Endothelial cell of umbilical vein (primary cell): Measurements from ENCODE around the gene PARD3B. TPM values are rescaled to one million over a fixed set of nuclear protein-coding genes. Genes with fewer than 3 reads are reported as not detected.

Experiments
- BruUV-seq: library from RNA; stranded (reverse); fragments of 400-500 nt; replicated peaks from 2 replicates; lab custom pipeline; 2021; lab: Mats Ljungman, UMichigan
- CTCF ChIA-PET: fragments of 300-600, 350-600 bp; sonication (Branson Sonifier 250); formaldehyde crosslinking; loops from one replicate; lab custom pipeline; 2021; ENCODE audit warnings: antibody characterized with exemption, inconsistent platforms; lab: Charles Lee
- POLR2A ChIA-PET: fragments of 300-600, 350-600 bp; sonication (Branson Sonifier 250); formaldehyde crosslinking; loops from one replicate; lab custom pipeline; 2021; ENCODE audit warnings: antibody characterized with exemption, inconsistent platforms; lab: Charles Lee
- DNase-seq: peaks from one replicate; pipeline ENCODE4 v3.0.0-alpha.2; 2011; ENCODE audit warnings: low read depth, low spot score
- FAIRE-seq: peaks from 2 replicates; lab custom pipeline; 2011; peaks lifted over from hg19 to GRCh38; lab: Jason Lieb, UNC
- H2AFZ ChIP-seq: 2 replicates; pipeline ENCODE4 v1.6.0; 2012; ENCODE audit warnings: low read depth, low read length, control low read depth, inconsistent platforms
- H3K27ac ChIP-seq: 2 replicates; pipeline ENCODE4 v1.5.1; 2011; ENCODE audit warnings: low read depth, mild to moderate bottlenecking, control low read depth, low read length, moderate library complexity; ENCODE audit not compliant: insufficient read depth
- H3K27me3 ChIP-seq, 2 experiments: 2 replicates each; pipeline versions ENCODE4 v1.6.0 to v1.6.1; 2011; ENCODE audit warnings: low read length in 2 of 2, mixed read lengths in 1 of 2; ENCODE audit not compliant: control insufficient read depth in 2 of 2, insufficient read depth in 2 of 2
- H3K36me3 ChIP-seq, 2 experiments: 2 replicates in 1 of 2; 3 replicates in 1 of 2; pipeline ENCODE4 v1.5.1; 2011; ENCODE audit warnings: low read length in 2 of 2, mild to moderate bottlenecking in 1 of 2, moderate library complexity in 1 of 2; ENCODE audit not compliant: control insufficient read depth in 2 of 2, insufficient read depth in 2 of 2; ENCODE audit errors: extremely low read depth in 1 of 2
- H3K4me1 ChIP-seq: 3 replicates; pipeline ENCODE4 v1.5.1; 2011; ENCODE audit warnings: mild to moderate bottlenecking, low read length; ENCODE audit not compliant: control insufficient read depth, insufficient read depth; ENCODE audit errors: extremely low read depth
- H3K4me2 ChIP-seq: 2 replicates; pipeline ENCODE4 v1.6.1; 2011; ENCODE audit warnings: low read length, control low read depth, mixed read lengths; ENCODE audit not compliant: insufficient read depth
- H3K4me3 ChIP-seq, 3 experiments: fragments of 200-600 bp in 1 of 3; sonication (generic), shearing (Covaris generic) in 1 of 3; replicated peaks in 1 of 3; 2 replicates each; pipeline ENCODE4 v1.5.1; 2011 to 2016; ENCODE audit warnings: control low read depth in 3 of 3, low read length in 3 of 3, mild to moderate bottlenecking in 2 of 3, inconsistent platforms in 1 of 3, low read depth in 1 of 3, moderate library complexity in 1 of 3; ENCODE audit not compliant: insufficient read depth in 1 of 3
- H3K79me2 ChIP-seq: 2 replicates; pipeline ENCODE4 v1.6.0; 2012; ENCODE audit warnings: low read length, inconsistent platforms; ENCODE audit not compliant: control insufficient read depth, insufficient read depth
- H3K9ac ChIP-seq: replicated peaks from 2 replicates; pipeline ENCODE3; 2011; ENCODE audit warnings: low read length, control low read depth; ENCODE audit not compliant: insufficient read depth; ENCODE audit errors: extremely low read depth
- H3K9me1 ChIP-seq: replicated peaks from 3 replicates; pipeline ENCODE4 v1.6.0; 2011; ENCODE audit warnings: mild to moderate bottlenecking, low read length; ENCODE audit not compliant: control insufficient read depth, insufficient read depth; ENCODE audit errors: extremely low read depth
- H3K9me3 ChIP-seq: replicated peaks from 2 replicates; pipeline ENCODE4 v1.5.1; 2012; ENCODE audit warnings: low read length, inconsistent platforms; ENCODE audit not compliant: control insufficient read depth, insufficient read depth
- H4K20me1 ChIP-seq: replicated peaks from 2 replicates; pipeline ENCODE3; 2011; ENCODE audit warnings: mild to moderate bottlenecking, low read length; ENCODE audit not compliant: control insufficient read depth, insufficient read depth; ENCODE audit errors: extremely low read depth
- EZH2 ChIP-seq: IDR thresholded peaks from 2 replicates; pipeline ENCODE4 v1.6.1; 2012; ENCODE audit warnings: borderline replicate concordance, low read depth, mild to moderate bottlenecking, moderate library complexity, low read length, inconsistent platforms; ENCODE audit not compliant: severe bottlenecking
- FOS ChIP-seq: IDR thresholded peaks from 2 replicates; pipeline ENCODE4 v1.6.1; 2011; ENCODE audit warnings: mild to moderate bottlenecking, low read length, moderate library complexity, borderline replicate concordance; ENCODE audit not compliant: insufficient read depth
- GATA2 ChIP-seq: IDR thresholded peaks from 2 replicates; pipeline ENCODE4 v1.7.0; 2011; ENCODE audit warnings: low read depth, mild to moderate bottlenecking, moderate library complexity, mixed read lengths, low read length; ENCODE audit not compliant: insufficient read length, insufficient read depth
- JUN ChIP-seq: IDR thresholded peaks from 2 replicates; pipeline ENCODE4 v1.6.1; 2011; ENCODE audit warnings: borderline replicate concordance, low read depth; ENCODE audit not compliant: insufficient read length, insufficient read depth
- MYC ChIP-seq: IDR thresholded peaks from one replicate; pipeline ENCODE4 v1.6.1; 2011; ENCODE audit warnings: mild to moderate bottlenecking, low read depth, low read length
- POLR2A ChIP-seq: IDR thresholded peaks from 2 replicates; pipeline ENCODE4 v1.6.1; 2012; ENCODE audit warnings: low read depth, mild to moderate bottlenecking, control low read depth, low read length
- POLR2AphosphoS5 ChIP-seq: IDR thresholded peaks from 2 replicates; pipeline ENCODE4 v1.6.1; 2012; ENCODE audit warnings: low read depth, mild to moderate bottlenecking, control low read depth, low read length, moderate library complexity; ENCODE audit not compliant: insufficient read depth
- dilution Hi-C: fragments of 300-500 bp; cut with MboI; formaldehyde crosslinking; loops from one replicate; pipeline ENCODE4 v1.15.0; 2019; ENCODE audit warnings: low sequenced_read_pairs; ENCODE audit not compliant: extremely low pct_ligation_motif_present
- intact Hi-C: fragments of 100-400 bp; cut with micrococcal nuclease; formaldehyde crosslinking; loops from one replicate; pipeline ENCODE4 v1.10.0; 2022
- polyA plus RNA-seq, 4 experiments: library from polyadenylated mRNA; depleted of rRNA in 3 of 4; stranded (reverse) in 3 of 4; unstranded in 1 of 4; fragments of >200 nt; gene quantifications; 2 replicates each; pipeline versions ENCODE4 v1.2.1 to v1.2.3, GENCODE V29; 2011 to 2012; ENCODE audit warnings: missing spikeins in 1 of 4
- total RNA-seq: library from RNA; stranded (reverse); gene quantifications from 2 replicates; pipeline ENCODE4 v1.2.3, GENCODE V29; 2021
- TF ChIP-seq, protein P1 (sequence below), 2 donors: IDR thresholded peaks; 1 replicate in 1 of 2; 2 replicates in 1 of 2; pipeline ENCODE4 v1.5.1; 2011; ENCODE audit warnings: low read length in 2 of 2, mild to moderate bottlenecking in 2 of 2, moderate library complexity in 2 of 2, control low read depth in 1 of 2, inconsistent platforms in 1 of 2, low read depth in 1 of 2; ENCODE audit not compliant: insufficient read depth in 1 of 2; ENCODE audit errors: extremely low read depth in 1 of 2
- TF ChIP-seq, protein P2 (sequence below): IDR thresholded peaks from 2 replicates; pipeline ENCODE4 v1.6.1; 2011; ENCODE audit not compliant: insufficient read depth, insufficient read length

PARD3B gene
- total and polyA plus RNA-seq, 2 donors (not counting 3 experiments of a cell fraction or from before 2014, with no cell fraction given) = 2.2 to 30.9 TPM

DNA sequence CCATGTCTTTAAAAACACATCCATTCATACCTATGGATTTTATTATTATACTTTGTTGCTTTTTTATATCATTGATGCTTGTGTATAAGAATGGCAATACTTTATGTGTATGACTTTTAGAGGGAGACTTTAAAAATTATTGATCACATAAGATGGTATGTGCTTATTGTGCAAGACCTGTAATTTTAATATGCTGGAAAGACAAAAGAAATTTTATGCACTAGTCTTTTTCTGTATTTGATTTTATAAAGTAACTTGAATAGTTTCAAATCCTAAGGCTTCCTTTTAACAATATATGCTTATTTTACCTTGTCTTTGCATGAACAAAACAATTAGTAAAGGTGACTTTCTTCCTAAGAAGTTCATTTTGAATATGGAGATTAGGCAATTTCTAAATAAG is 226.4 kb downstream of the PARD3B start:
- H3K9me1 ChIP-seq = no peaks in the 10 kb centered on the region
- no peaks in the 10 kb centered on the region for H3K27me3 ChIP-seq
- H3K9me3 ChIP-seq = no peaks in the 10 kb centered on the region
- POLR2A ChIA-PET = no interaction called here
- no peaks in the 10 kb centered on the region for H3K4me1 ChIP-seq
- intact Hi-C loops (no loop called here), dilution Hi-C loops (no loop called here)
- H3K27ac ChIP-seq = no peak overlapping the region
- H2AFZ ChIP-seq = no peak overlapping the region
- no peak for DNase-seq
- H3K36me3 ChIP-seq = no peaks in the 10 kb centered on the region
- H3K79me2 ChIP-seq = no peaks in the 10 kb centered on the region
- no peak overlapping the region for H3K4me3 ChIP-seq
- no peak overlapping the region for H3K9ac ChIP-seq
- BruUV-seq = no TSS peak
- CTCF ChIA-PET = no interaction called here
- FAIRE-seq = no peak
- H4K20me1 ChIP-seq = no peaks in the 10 kb centered on the region
- no peak for TF ChIP-seq JUN
- TF ChIP-seq, protein P1, sequence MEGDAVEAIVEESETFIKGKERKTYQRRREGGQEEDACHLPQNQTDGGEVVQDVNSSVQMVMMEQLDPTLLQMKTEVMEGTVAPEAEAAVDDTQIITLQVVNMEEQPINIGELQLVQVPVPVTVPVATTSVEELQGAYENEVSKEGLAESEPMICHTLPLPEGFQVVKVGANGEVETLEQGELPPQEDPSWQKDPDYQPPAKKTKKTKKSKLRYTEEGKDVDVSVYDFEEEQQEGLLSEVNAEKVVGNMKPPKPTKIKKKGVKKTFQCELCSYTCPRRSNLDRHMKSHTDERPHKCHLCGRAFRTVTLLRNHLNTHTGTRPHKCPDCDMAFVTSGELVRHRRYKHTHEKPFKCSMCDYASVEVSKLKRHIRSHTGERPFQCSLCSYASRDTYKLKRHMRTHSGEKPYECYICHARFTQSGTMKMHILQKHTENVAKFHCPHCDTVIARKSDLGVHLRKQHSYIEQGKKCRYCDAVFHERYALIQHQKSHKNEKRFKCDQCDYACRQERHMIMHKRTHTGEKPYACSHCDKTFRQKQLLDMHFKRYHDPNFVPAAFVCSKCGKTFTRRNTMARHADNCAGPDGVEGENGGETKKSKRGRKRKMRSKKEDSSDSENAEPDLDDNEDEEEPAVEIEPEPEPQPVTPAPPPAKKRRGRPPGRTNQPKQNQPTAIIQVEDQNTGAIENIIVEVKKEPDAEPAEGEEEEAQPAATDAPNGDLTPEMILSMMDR (IDR thresholded peaks at IDR 0.05; ENCODE audit: extremely low read depth in 1 of 2, insufficient read depth in 1 of 2, low read depth in 1 of 2, low read length in 2 of 2) = no peak
- TF ChIP-seq, protein P2, sequence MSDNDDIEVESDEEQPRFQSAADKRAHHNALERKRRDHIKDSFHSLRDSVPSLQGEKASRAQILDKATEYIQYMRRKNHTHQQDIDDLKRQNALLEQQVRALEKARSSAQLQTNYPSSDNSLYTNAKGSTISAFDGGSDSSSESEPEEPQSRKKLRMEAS = no peak
- no peak for TF ChIP-seq POLR2AphosphoS5
- TF ChIP-seq GATA2 = no peak
- TF ChIP-seq FOS = no peak
- TF ChIP-seq POLR2A = no peak
- TF ChIP-seq MYC = no peak
- TF ChIP-seq EZH2 = no peak
- H3K4me2 ChIP-seq = no peak overlapping the region
